Smooth muscle cell (in vitro differentiated cells): ENCODE results near the gene REEP6. TPM values are rescaled to one million over a fixed set of nuclear protein-coding genes. Genes with fewer than 3 reads are reported as not detected.

ENCODE experiments used
- DNase-seq: peaks from one replicate; lab custom pipeline; 2025; ENCODE audit not compliant: unreplicated experiment; lab: John Stamatoyannopoulos, UW
- H2AFZ ChIP-seq: fragments of 200-600 bp; sonication (generic); 2 replicates; pipeline ENCODE4 v1.6.0; 2016; ENCODE audit warnings: antibody characterized with exemption, low read depth, mild to moderate bottlenecking
- H3F3A ChIP-seq: fragments of 200-600 bp; sonication (generic); 2 replicates; pipeline ENCODE4 v1.6.0; 2017; ENCODE audit warnings: antibody characterized with exemption, low read depth
- H3K27ac ChIP-seq: fragments of 200-600 bp; sonication (generic); 2 replicates; pipeline ENCODE4 v1.5.1; 2016; ENCODE audit warnings: low read depth, mild to moderate bottlenecking
- H3K27me3 ChIP-seq: fragments of 200-600 bp; sonication (generic); 2 replicates; pipeline ENCODE4 v1.6.1; 2016; ENCODE audit warnings: low read depth, mild to moderate bottlenecking
- H3K36me3 ChIP-seq: fragments of 200-600 bp; sonication (generic); 2 replicates; pipeline ENCODE4 v1.5.1; 2016; ENCODE audit warnings: low read depth
- H3K4me1 ChIP-seq: fragments of 200-600 bp; sonication (generic); 2 replicates; pipeline ENCODE4 v1.5.1; 2016; ENCODE audit warnings: low read depth
- H3K4me2 ChIP-seq: fragments of 200-600 bp; sonication (generic); 2 replicates; pipeline ENCODE4 v1.6.0; 2016; ENCODE audit warnings: mild to moderate bottlenecking
- H3K4me3 ChIP-seq: fragments of 200-600 bp; sonication (generic); 2 replicates; pipeline ENCODE4 v1.5.1; 2016; ENCODE audit warnings: mild to moderate bottlenecking
- H3K79me2 ChIP-seq: fragments of 200-600 bp; sonication (generic); 2 replicates; pipeline ENCODE4 v1.6.0; 2016; ENCODE audit warnings: low read depth, mild to moderate bottlenecking
- H3K9ac ChIP-seq: fragments of 200-600 bp; sonication (generic); 2 replicates; pipeline ENCODE4 v1.6.0; 2016; ENCODE audit warnings: low read depth
- H3K9me3 ChIP-seq: fragments of 200-600 bp; sonication (generic); replicated peaks from 2 replicates; pipeline ENCODE4 v1.5.1; 2016; ENCODE audit warnings: low read depth
- H4K20me1 ChIP-seq: fragments of 200-600 bp; sonication (generic); 2 replicates; pipeline ENCODE4 v1.6.0; 2016; ENCODE audit warnings: low read depth
- CTCF ChIP-seq: fragments of 200-600 bp; sonication (generic); IDR thresholded peaks from 2 replicates; pipeline ENCODE4 v1.5.1; 2017; ENCODE audit warnings: borderline replicate concordance, mild to moderate bottlenecking, antibody characterized with exemption; ENCODE audit not compliant: insufficient read depth, poor library complexity, severe bottlenecking
- WGBS: methylation state at CpG from one replicate; pipeline ENCODE4 v1.1.7; 2016; ENCODE audit warnings: low lambda C conversion rate; 5-methylcytosine and 5-hydroxymethylcytosine counted together
- polyA plus RNA-seq: library from polyadenylated mRNA; unstranded; fragments of >200 nt; fragmentation: Nextera tagmentation; extraction: Ambion mirVana; gene quantifications from 2 replicates; pipeline ENCODE4 v1.2.1, GENCODE V29; 2016
- total RNA-seq: library from RNA; depleted of rRNA; stranded (reverse); fragments of >200 nt; gene quantifications from 2 replicates; pipeline ENCODE4 v1.2.3, GENCODE V29; 2014

The REEP6 gene
- total and polyA plus RNA-seq, 2 experiments from 2014 or later, result 7.0 to 15.1 TPM

DNA sequence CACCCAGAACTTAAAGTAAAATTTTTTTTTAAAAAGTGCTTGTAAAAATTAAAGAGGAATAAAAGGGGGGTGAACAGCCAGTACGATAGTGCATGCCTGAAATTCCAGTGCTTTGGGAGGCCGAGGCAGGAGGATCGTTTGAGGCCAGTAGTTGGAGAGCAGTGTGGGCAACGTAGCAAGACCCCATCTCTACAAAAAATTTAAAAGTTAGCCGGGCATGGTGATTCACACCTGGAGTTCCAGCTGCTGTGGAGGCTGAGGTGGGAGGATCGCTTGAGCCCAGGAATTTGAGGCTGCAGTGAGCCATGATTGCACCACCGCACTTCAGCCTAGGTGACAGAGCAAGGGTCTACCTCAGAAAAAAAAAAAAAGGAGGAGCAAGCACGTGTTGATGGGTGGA is 14.0 kb downstream of the REEP6 start:
- Histone ChIP-seq H3K4me3 (no peak overlapping the region), H3K9ac (no peak overlapping the region), H3K27ac (no peak overlapping the region), H3K4me2 (no peak overlapping the region), H3K9me3 (no peaks in the 10 kb centered on the region), H4K20me1 (no peaks in the 10 kb centered on the region), H3F3A (peaks cover 14% of the 10 kb centered on the region), H3K36me3 (no peaks in the 10 kb centered on the region), H3K4me1 (peaks cover 13% of the 10 kb centered on the region), H3K27me3 (peaks cover 7% of the 10 kb centered on the region), H3K79me2 (no peaks in the 10 kb centered on the region), H2AFZ (no peak overlapping the region)
- 86% methylated on average over 8 of the region's 8 CpGs for WGBS
- DNase-seq, result no peak
- no peak for TF ChIP-seq CTCF

DNA sequence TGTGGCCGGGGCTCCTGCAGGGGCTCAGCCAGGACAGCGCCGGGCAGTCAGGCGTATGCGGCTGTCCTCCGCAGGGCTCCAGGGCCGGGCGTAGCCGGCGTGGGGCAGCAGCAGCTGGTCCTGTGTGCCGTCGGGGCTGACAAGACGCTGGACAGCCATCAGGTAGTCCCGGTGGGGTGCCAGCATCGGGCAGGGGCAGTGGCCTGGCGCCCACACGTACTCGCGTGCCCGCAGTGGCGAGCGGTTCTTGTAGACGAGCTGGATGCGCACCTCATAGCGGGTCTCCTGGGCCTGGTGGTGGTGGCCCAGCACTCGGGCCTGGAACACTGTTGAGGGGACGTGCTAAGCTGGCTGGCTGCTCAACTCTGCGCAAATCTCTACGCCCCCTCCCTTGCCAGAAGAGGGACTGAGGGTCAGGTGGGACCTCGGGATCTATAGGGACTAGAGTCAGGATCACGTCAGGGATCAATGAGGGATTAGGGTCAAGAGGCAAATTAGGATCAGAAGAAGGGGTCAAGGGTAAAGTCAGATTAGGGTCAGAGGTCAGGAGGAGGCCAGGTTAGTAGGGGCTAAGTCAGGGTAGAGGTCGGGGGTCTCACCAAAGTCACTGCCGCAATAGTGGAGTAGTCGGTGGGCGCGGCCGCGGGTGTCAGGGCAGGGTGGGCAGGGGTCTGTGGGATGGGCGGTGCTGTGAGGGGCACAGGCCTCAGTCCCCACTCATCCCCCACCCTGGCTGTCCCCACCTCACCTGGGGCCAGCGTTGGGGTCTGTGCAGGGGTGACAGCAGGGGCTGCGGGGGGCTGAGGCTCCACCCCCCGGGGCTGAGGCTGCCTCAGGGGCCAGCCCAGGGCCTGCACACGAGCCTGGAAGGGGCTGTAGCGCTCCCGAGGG is 15.3 kb downstream of the REEP6 start:
- H3K9ac ChIP-seq, result no peak overlapping the region
- no peak overlapping the region for H3K27ac ChIP-seq
- WGBS, result 93% methylated on average over 35 of the region's 45 CpGs
- no peaks in the 10 kb centered on the region for H3K9me3 ChIP-seq
- H4K20me1 ChIP-seq, result no peaks in the 10 kb centered on the region
- no peaks in the 10 kb centered on the region for H3K79me2 ChIP-seq
- H3K4me2 ChIP-seq, result no peak overlapping the region
- peaks cover 18% of the 10 kb centered on the region for H3F3A ChIP-seq
- peaks cover 7% of the 10 kb centered on the region for H3K27me3 ChIP-seq
- no peak overlapping the region for H2AFZ ChIP-seq
- H3K4me3 ChIP-seq, result no peak overlapping the region
- TF ChIP-seq CTCF, result no peak
- no peak for DNase-seq
- H3K4me1 ChIP-seq, result peaks cover 20% of the 10 kb centered on the region
- H3K36me3 ChIP-seq, result no peaks in the 10 kb centered on the region

DNA sequence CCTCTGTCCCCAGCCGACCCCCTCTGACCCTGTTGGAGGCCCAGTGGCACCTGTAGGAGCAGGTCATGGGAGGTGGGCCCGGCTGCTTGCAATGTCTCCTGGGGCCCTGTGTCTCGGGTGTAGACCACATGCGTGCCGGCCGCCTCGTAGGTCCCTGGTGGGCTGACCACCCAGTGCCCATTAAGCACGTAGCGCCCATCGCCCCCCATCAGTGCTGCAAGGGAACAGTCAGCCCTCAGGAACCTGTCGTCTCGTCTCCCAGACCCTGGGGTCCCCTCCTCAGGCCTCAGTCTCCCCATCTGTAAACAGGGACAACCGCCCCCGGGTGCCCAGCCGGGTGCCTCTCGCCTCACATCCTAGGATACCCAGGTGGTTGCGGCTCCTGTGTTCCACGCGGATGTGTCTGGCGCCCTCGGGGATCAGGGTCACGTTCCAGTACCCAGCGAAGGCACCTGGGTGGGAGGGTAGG is 16.2 kb downstream of the REEP6 start:
- Histone ChIP-seq H3F3A (peaks cover 18% of the 10 kb centered on the region), H3K36me3 (no peaks in the 10 kb centered on the region), H3K79me2 (no peaks in the 10 kb centered on the region), H2AFZ (no peak overlapping the region), H3K4me2 (peak overlapping the region; percentile 82), H3K9me3 (no peaks in the 10 kb centered on the region), H3K27ac (peak overlapping the region; percentile 52), H3K9ac (no peak overlapping the region), H4K20me1 (no peaks in the 10 kb centered on the region), H3K27me3 (peaks cover 7% of the 10 kb centered on the region), H3K4me3 (no peak overlapping the region), H3K4me1 (peaks cover 20% of the 10 kb centered on the region)
- 87% methylated on average over 23 of the region's 23 CpGs for WGBS
- TF ChIP-seq CTCF, result no peak
- no peak for DNase-seq
